HepG2 (cell line): ENCODE results near the gene TSC22D4. TPM values are rescaled to one million over a fixed set of nuclear protein-coding genes. Genes with fewer than 3 reads are reported as not detected.
A peak's percentile ranks its signal among the peaks of the same experiment; 100 is the strongest.

Source experiments
- ATAC-seq: fragments of 200-7000 bp; cut with Tn5 transposase; 3 replicates; pipeline ENCODE4 v1.9.1; 2020; ENCODE audit warnings: mild to moderate bottlenecking, moderate library complexity
- BruUV-seq: library from RNA; stranded (reverse); fragments of 400-500 nt; replicated peaks from 2 replicates; lab custom pipeline; 2021; lab: Mats Ljungman, UMichigan
- CTCF ChIA-PET: fragments of 300-600 bp; formaldehyde crosslinking; extraction: SDS; loops from one replicate; lab custom pipeline; 2021; ENCODE audit warnings: low total read pairs, inconsistent platforms, low intra/inter-chr PET ratio; lab: Yijun Ruan, JAX
- POLR2A ChIA-PET: fragments of 350-600 bp; sonication (Branson Sonifier 250); formaldehyde crosslinking; loops from one replicate; lab custom pipeline; 2020; ENCODE audit warnings: antibody characterized with exemption, inconsistent platforms; lab: Yijun Ruan, JAX
- DNase-seq: peaks from one replicate; pipeline ENCODE4 v3.0.0-alpha.2; 2015; ENCODE audit warnings: low spot score
- FAIRE-seq: peaks from 3 replicates; lab custom pipeline; 2011; peaks lifted over from hg19 to GRCh38; lab: Jason Lieb, UNC
- H2AFZ ChIP-seq: one replicate; pipeline ENCODE4 v1.6.1; 2011; ENCODE audit warnings: low read length, inconsistent platforms
- H3K27ac ChIP-seq: fragments of 300-600 bp; 3 replicates; pipeline ENCODE4 v1.8.0; 2011; ENCODE audit warnings: mixed run types, mild to moderate bottlenecking, mixed read lengths, low read length, inconsistent platforms; ENCODE audit not compliant: insufficient read depth; ENCODE audit errors: extremely low read length
- H3K27me3 ChIP-seq, 2 experiments: fragments of 200-600 bp in 1 of 2; 2 replicates in 1 of 2; 3 replicates in 1 of 2; pipeline versions ENCODE4 v1.6.0 to v1.8.0; 2011; ENCODE audit warnings: low read length in 2 of 2, mild to moderate bottlenecking in 2 of 2, moderate library complexity in 2 of 2, inconsistent platforms in 1 of 2; ENCODE audit not compliant: insufficient read depth in 2 of 2, control insufficient read depth in 1 of 2
- H3K36me3 ChIP-seq, 2 experiments: fragments of 200-600 bp in 1 of 2; replicated peaks in 1 of 2; 2 replicates in 1 of 2; 3 replicates in 1 of 2; pipeline versions ENCODE4 v1.5.1 to v1.8.0; 2011; ENCODE audit warnings: low read length in 2 of 2, inconsistent platforms in 1 of 2; ENCODE audit not compliant: insufficient read depth in 2 of 2, control insufficient read depth in 1 of 2
- H3K4me1 ChIP-seq: 2 replicates; pipeline ENCODE4 v1.5.1; 2012; ENCODE audit warnings: low read length, inconsistent platforms; ENCODE audit not compliant: insufficient read depth
- H3K4me2 ChIP-seq: 2 replicates; pipeline ENCODE4 v1.6.0; 2011; ENCODE audit warnings: low read depth, low read length, inconsistent platforms
- H3K4me3 ChIP-seq, 3 experiments: fragments of 200-600 bp in 1 of 3; sonication (generic), shearing (Covaris generic) in 1 of 3; replicated peaks in 1 of 3; 2 replicates each; pipeline ENCODE4 v1.5.1; 2011 to 2016; ENCODE audit warnings: low read length in 3 of 3, inconsistent platforms in 2 of 3, low read depth in 2 of 3, mild to moderate bottlenecking in 2 of 3, control low read depth in 1 of 3, mixed read lengths in 1 of 3; ENCODE audit not compliant: insufficient read depth in 1 of 3
- H3K79me2 ChIP-seq: one replicate; pipeline ENCODE4 v1.6.1; 2011; ENCODE audit warnings: low read length, inconsistent platforms; ENCODE audit not compliant: insufficient read depth
- H3K9ac ChIP-seq: 2 replicates; pipeline ENCODE4 v1.6.0; 2011; ENCODE audit warnings: mild to moderate bottlenecking, low read depth, low read length, inconsistent platforms; ENCODE audit not compliant: insufficient read depth
- H3K9me3 ChIP-seq: 2 replicates; pipeline ENCODE4 v1.5.1; 2012; ENCODE audit warnings: mild to moderate bottlenecking, low read length
- H4K20me1 ChIP-seq: 2 replicates; pipeline ENCODE4 v1.6.0; 2011; ENCODE audit warnings: inconsistent platforms, mild to moderate bottlenecking, low read length, moderate library complexity; ENCODE audit not compliant: insufficient read depth
- AGO2 ChIP-seq: fragments of 200-400 bp; formaldehyde crosslinking; optimal IDR thresholded peaks from 2 replicates; pipeline ENCODE3; 2017; ENCODE audit warnings: mild to moderate bottlenecking, low read depth, low read length, moderate library complexity
- ATAD3A ChIP-seq: sonication (generic); formaldehyde crosslinking; IDR thresholded peaks from 2 replicates; pipeline ENCODE4 v1.4.0; 2020; ENCODE audit warnings: missing genetic modification reagents
- ATF7-NPFF ChIP-seq: sonication (generic); formaldehyde crosslinking; IDR thresholded peaks from 2 replicates; pipeline ENCODE4 v1.8.1; 2023; ENCODE audit warnings: mild to moderate bottlenecking, low read depth, missing genetic modification reagents, moderate library complexity
- BRCA1 ChIP-seq: sonication (generic); formaldehyde crosslinking; IDR thresholded peaks from 2 replicates; pipeline ENCODE4 v1.4.0; 2020; ENCODE audit warnings: missing genetic modification reagents
- FIP1L1 ChIP-seq: fragments of 200-400 bp; formaldehyde crosslinking; IDR thresholded peaks from 2 replicates; pipeline ENCODE4 v1.6.1; 2018; ENCODE audit warnings: low read depth, mild to moderate bottlenecking, low read length, moderate library complexity, borderline replicate concordance; ENCODE audit not compliant: insufficient read depth
- IKZF4 ChIP-seq: sonication (generic); formaldehyde crosslinking; IDR thresholded peaks from 2 replicates; pipeline ENCODE4 v1.5.1; 2020; ENCODE audit warnings: borderline replicate concordance, mild to moderate bottlenecking, low read depth, missing genetic modification reagents; ENCODE audit errors: not compliant biosample characterization
- KDM1A ChIP-seq: IDR thresholded peaks from 2 replicates; pipeline ENCODE4 v1.6.1; 2016; ENCODE audit warnings: missing compliant biosample characterization
- MYC ChIP-seq: sonication (generic); formaldehyde crosslinking; IDR thresholded peaks from 2 replicates; pipeline ENCODE4 v1.9.0; 2021; ENCODE audit warnings: missing genetic modification reagents, borderline replicate concordance
- RFXANK ChIP-seq: IDR thresholded peaks from 2 replicates; pipeline ENCODE4 v1.6.1; 2016
- SMC3 ChIP-seq: IDR thresholded peaks from 2 replicates; pipeline ENCODE4 v1.6.1; 2011; ENCODE audit warnings: low read length, improper control_type of control experiment
- TEAD2 ChIP-seq: sonication (generic); formaldehyde crosslinking; IDR thresholded peaks from 2 replicates; pipeline ENCODE4 v1.9.0; 2021; ENCODE audit warnings: missing genetic modification reagents
- TOPORS ChIP-seq: sonication (generic); formaldehyde crosslinking; IDR thresholded peaks from 2 replicates; pipeline ENCODE4 v1.8.0; 2023; ENCODE audit warnings: mild to moderate bottlenecking, missing genetic modification reagents
- ZNF17 ChIP-seq: sonication (generic); formaldehyde crosslinking; IDR thresholded peaks from 2 replicates; pipeline ENCODE4 v1.5.0; 2020; ENCODE audit warnings: mild to moderate bottlenecking, missing genetic modification reagents
- ZNF224 ChIP-seq: sonication (generic); formaldehyde crosslinking; IDR thresholded peaks from 2 replicates; pipeline ENCODE4 v1.5.0; 2020; ENCODE audit warnings: mild to moderate bottlenecking, missing genetic modification reagents
- ZNF761 ChIP-seq: sonication (generic); formaldehyde crosslinking; conservative IDR thresholded peaks from 2 replicates; pipeline ENCODE4 v1.4.0; 2020; ENCODE audit warnings: mild to moderate bottlenecking, missing genetic modification reagents
- ZNF777 ChIP-seq: sonication (generic); formaldehyde crosslinking; IDR thresholded peaks from 2 replicates; pipeline ENCODE4 v1.4.0; 2020; ENCODE audit warnings: missing genetic modification reagents
- WGBS: methylation state at CpG from one replicate; pipeline ENCODE4 v1.1.6; 2017; ENCODE audit warnings: low lambda C conversion rate; 5-methylcytosine and 5-hydroxymethylcytosine counted together
- in situ Hi-C: cut with HindIII; loops from 2 replicates; pipeline ENCODE4 v1.10.0; 2017; ENCODE audit warnings: low pct_unique_long_range_greater_than_20kb; ENCODE audit not compliant: extremely low pct_ligation_motif_present
- intact Hi-C: fragments of 100-400 bp; cut with micrococcal nuclease; formaldehyde crosslinking; loops from one replicate; pipeline ENCODE4 v1.10.0; 2022; ENCODE audit not compliant: unreplicated experiment
- polyA plus RNA-seq, 8 experiments: library from polyadenylated mRNA; depleted of rRNA in 3 of 8; stranded (reverse) in 7 of 8; unstranded in 1 of 8; fragments of >200 nt; fragmentation: Illumina TruSeq in 4 of 8; extraction: Trizol in 4 of 8; gene quantifications; 2 replicates each; pipeline versions ENCODE4 v1.2.1 to v1.2.3, GENCODE V29; 2011 to 2016; ENCODE audit warnings: low read depth in 4 of 8, missing spikeins in 1 of 8, mixed read lengths in 1 of 8; ENCODE audit not compliant: insufficient read depth in 1 of 8
- total RNA-seq, 5 experiments: library from RNA; depleted of rRNA; stranded (reverse); fragments of >200 nt; fragmentation: Illumina TruSeq; extraction: Trizol; gene quantifications; 2 replicates each; pipeline ENCODE4 v1.2.3, GENCODE V29; 2016; ENCODE audit warnings: low read depth in 1 of 5
- TF ChIP-seq, protein P1 (sequence below): IDR thresholded peaks from 2 replicates; pipeline ENCODE4 v1.6.1; 2016
- TF ChIP-seq, protein P2 (sequence below): sonication (generic); formaldehyde crosslinking; IDR thresholded peaks from 2 replicates; pipeline ENCODE4 v1.5.1; 2020; ENCODE audit warnings: mild to moderate bottlenecking, missing genetic modification reagents, borderline replicate concordance
- TF ChIP-seq, protein P3 (sequence below): sonication (generic); formaldehyde crosslinking; conservative IDR thresholded peaks from 2 replicates; pipeline ENCODE4 v1.8.1; 2023; ENCODE audit warnings: missing genetic modification reagents
- TF ChIP-seq, protein P4 (sequence below): sonication (generic); formaldehyde crosslinking; IDR thresholded peaks from 2 replicates; pipeline ENCODE4 v1.4.0; 2020; ENCODE audit warnings: mild to moderate bottlenecking, missing genetic modification reagents

The TSC22D4 gene
- total and polyA plus RNA-seq, 2 of the 13 experiments (the other 11 are each of a cell fraction or from before 2014, with no cell fraction given): 7.7 to 8.7 TPM

GRCh38 chr7:100435401-100436304 is 43.4 kb downstream of the TSC22D4 start:
- BruUV-seq: TSS peak; percentile 76
- H3K4me1 ChIP-seq: peaks cover 73% of the 10 kb centered on the region
- H2AFZ ChIP-seq: no peak overlapping the region
- in situ Hi-C loops (no loop called here), intact Hi-C loops (no loop called here)
- peaks cover 5 to 29% of the 10 kb centered on the region in 2 experiments for H3K36me3 ChIP-seq
- no peak for FAIRE-seq
- peaks cover 33% of the 10 kb centered on the region for H3K79me2 ChIP-seq
- WGBS: 6% methylated on average over 6 of the region's 81 CpGs
- ATAC-seq: peak; percentile 56
- POLR2A ChIA-PET: interaction anchor here (1.0 to 6.0 kb wide), 7 partner anchors 7 to 309 kb away, joined by 3 to 72 read pairs (median 6); partner anchors contain the start of genes MBLAC1, MEPCE and ZCWPW1
- H4K20me1 ChIP-seq: no peaks in the 10 kb centered on the region; the same call in 1 of the 2 replicates
- CTCF ChIA-PET: no interaction called here
- H3K4me3 ChIP-seq: peak overlapping the region; percentile 80 to 93 (median 86)
- peak overlapping the region; percentile 95 for H3K9ac ChIP-seq
- H3K4me2 ChIP-seq: peak overlapping the region; percentile 80
- H3K27me3 ChIP-seq: no peaks in the 10 kb centered on the region; a peak in 1 of 5 replicates
- no peaks in the 10 kb centered on the region for H3K9me3 ChIP-seq
- DNase-seq: no peak
- peak overlapping the region; percentile 90 for H3K27ac ChIP-seq
- TF ChIP-seq TOPORS (CRISPR knock-in tag): peak; percentile 85; the same call in 1 of the 2 replicates
- no peak for TF ChIP-seq RFXANK (CRISPR knock-in tag)
- TF ChIP-seq, protein P1, sequence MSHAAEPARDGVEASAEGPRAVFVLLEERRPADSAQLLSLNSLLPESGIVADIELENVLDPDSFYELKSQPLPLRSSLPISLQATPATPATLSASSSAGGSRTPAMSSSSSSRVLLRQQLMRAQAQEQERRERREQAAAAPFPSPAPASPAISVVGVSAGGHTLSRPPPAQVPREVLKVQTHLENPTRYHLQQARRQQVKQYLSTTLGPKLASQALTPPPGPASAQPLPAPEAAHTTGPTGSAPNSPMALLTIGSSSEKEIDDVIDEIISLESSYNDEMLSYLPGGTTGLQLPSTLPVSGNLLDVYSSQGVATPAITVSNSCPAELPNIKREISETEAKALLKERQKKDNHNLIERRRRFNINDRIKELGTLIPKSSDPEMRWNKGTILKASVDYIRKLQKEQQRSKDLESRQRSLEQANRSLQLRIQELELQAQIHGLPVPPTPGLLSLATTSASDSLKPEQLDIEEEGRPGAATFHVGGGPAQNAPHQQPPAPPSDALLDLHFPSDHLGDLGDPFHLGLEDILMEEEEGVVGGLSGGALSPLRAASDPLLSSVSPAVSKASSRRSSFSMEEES (CRISPR knock-in tag): no peak
- TF ChIP-seq BRCA1 (CRISPR knock-in tag): no peak
- TF ChIP-seq MYC (CRISPR knock-in tag): peak; percentile 52
- no peak for TF ChIP-seq TEAD2 (CRISPR knock-in tag)
- TF ChIP-seq ZNF761 (CRISPR knock-in tag): no peak
- no peak for TF ChIP-seq ZNF17 (CRISPR knock-in tag)
- no peak for TF ChIP-seq ZNF224
- TF ChIP-seq, protein P2, sequence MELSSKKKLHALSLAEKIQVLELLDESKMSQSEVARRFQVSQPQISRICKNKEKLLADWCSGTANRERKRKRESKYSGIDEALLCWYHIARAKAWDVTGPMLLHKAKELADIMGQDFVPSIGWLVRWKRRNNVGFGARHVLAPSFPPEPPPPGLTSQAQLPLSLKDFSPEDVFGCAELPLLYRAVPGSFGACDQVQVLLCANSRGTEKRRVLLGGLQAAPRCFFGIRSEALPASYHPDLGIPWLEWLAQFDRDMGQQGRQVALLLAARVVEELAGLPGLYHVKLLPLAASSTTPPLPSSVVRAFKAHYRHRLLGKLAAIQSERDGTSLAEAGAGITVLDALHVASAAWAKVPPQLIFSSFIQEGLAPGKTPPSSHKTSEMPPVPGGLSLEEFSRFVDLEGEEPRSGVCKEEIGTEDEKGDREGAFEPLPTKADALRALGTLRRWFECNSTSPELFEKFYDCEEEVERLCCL: no peak
- peak; percentile 99 for TF ChIP-seq AGO2
- TF ChIP-seq, protein P3, sequence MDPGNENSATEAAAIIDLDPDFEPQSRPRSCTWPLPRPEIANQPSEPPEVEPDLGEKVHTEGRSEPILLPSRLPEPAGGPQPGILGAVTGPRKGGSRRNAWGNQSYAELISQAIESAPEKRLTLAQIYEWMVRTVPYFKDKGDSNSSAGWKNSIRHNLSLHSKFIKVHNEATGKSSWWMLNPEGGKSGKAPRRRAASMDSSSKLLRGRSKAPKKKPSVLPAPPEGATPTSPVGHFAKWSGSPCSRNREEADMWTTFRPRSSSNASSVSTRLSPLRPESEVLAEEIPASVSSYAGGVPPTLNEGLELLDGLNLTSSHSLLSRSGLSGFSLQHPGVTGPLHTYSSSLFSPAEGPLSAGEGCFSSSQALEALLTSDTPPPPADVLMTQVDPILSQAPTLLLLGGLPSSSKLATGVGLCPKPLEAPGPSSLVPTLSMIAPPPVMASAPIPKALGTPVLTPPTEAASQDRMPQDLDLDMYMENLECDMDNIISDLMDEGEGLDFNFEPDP (CRISPR knock-in tag): no peak
- TF ChIP-seq, protein P4, sequence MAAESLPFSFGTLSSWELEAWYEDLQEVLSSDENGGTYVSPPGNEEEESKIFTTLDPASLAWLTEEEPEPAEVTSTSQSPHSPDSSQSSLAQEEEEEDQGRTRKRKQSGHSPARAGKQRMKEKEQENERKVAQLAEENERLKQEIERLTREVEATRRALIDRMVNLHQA (CRISPR knock-in tag): no peak
- TF ChIP-seq ATAD3A: no peak
- TF ChIP-seq ZNF777: peak; percentile 44
- TF ChIP-seq ATF7-NPFF: 0 out of 2 replicates have a peak, but pooled peaks have one; percentile 4
- no peak for TF ChIP-seq KDM1A (CRISPR knock-in tag)
- TF ChIP-seq SMC3: no peak
- no peak for TF ChIP-seq FIP1L1
- TF ChIP-seq IKZF4 (CRISPR knock-in tag): peak; percentile 31
